Smooth muscle cell (in vitro differentiated cells): ENCODE results near the gene HIBCH. TPM values are rescaled to one million over a fixed set of nuclear protein-coding genes. Genes with fewer than 3 reads are reported as not detected.
"Not testable (repeated sequence)": the region's sequence is repeated elsewhere in the genome, so short reads cannot be mapped to it uniquely, and the experiment has no call there.

Experiments
- DNase-seq: peaks from one replicate; lab custom pipeline; 2025; ENCODE audit not compliant: unreplicated experiment; lab: John Stamatoyannopoulos, UW
- H2AFZ ChIP-seq: fragments of 200-600 bp; sonication (generic); 2 replicates; pipeline ENCODE4 v1.6.0; 2016; ENCODE audit warnings: antibody characterized with exemption, low read depth, mild to moderate bottlenecking
- H3F3A ChIP-seq: fragments of 200-600 bp; sonication (generic); 2 replicates; pipeline ENCODE4 v1.6.0; 2017; ENCODE audit warnings: antibody characterized with exemption, low read depth
- H3K27ac ChIP-seq: fragments of 200-600 bp; sonication (generic); 2 replicates; pipeline ENCODE4 v1.5.1; 2016; ENCODE audit warnings: low read depth, mild to moderate bottlenecking
- H3K27me3 ChIP-seq: fragments of 200-600 bp; sonication (generic); 2 replicates; pipeline ENCODE4 v1.6.1; 2016; ENCODE audit warnings: low read depth, mild to moderate bottlenecking
- H3K36me3 ChIP-seq: fragments of 200-600 bp; sonication (generic); 2 replicates; pipeline ENCODE4 v1.5.1; 2016; ENCODE audit warnings: low read depth
- H3K4me1 ChIP-seq: fragments of 200-600 bp; sonication (generic); 2 replicates; pipeline ENCODE4 v1.5.1; 2016; ENCODE audit warnings: low read depth
- H3K4me2 ChIP-seq: fragments of 200-600 bp; sonication (generic); 2 replicates; pipeline ENCODE4 v1.6.0; 2016; ENCODE audit warnings: mild to moderate bottlenecking
- H3K4me3 ChIP-seq: fragments of 200-600 bp; sonication (generic); 2 replicates; pipeline ENCODE4 v1.5.1; 2016; ENCODE audit warnings: mild to moderate bottlenecking
- H3K79me2 ChIP-seq: fragments of 200-600 bp; sonication (generic); 2 replicates; pipeline ENCODE4 v1.6.0; 2016; ENCODE audit warnings: low read depth, mild to moderate bottlenecking
- H3K9ac ChIP-seq: fragments of 200-600 bp; sonication (generic); 2 replicates; pipeline ENCODE4 v1.6.0; 2016; ENCODE audit warnings: low read depth
- H3K9me3 ChIP-seq: fragments of 200-600 bp; sonication (generic); replicated peaks from 2 replicates; pipeline ENCODE4 v1.5.1; 2016; ENCODE audit warnings: low read depth
- H4K20me1 ChIP-seq: fragments of 200-600 bp; sonication (generic); 2 replicates; pipeline ENCODE4 v1.6.0; 2016; ENCODE audit warnings: low read depth
- CTCF ChIP-seq: fragments of 200-600 bp; sonication (generic); IDR thresholded peaks from 2 replicates; pipeline ENCODE4 v1.5.1; 2017; ENCODE audit warnings: borderline replicate concordance, mild to moderate bottlenecking, antibody characterized with exemption; ENCODE audit not compliant: insufficient read depth, poor library complexity, severe bottlenecking
- WGBS: methylation state at CpG from one replicate; pipeline ENCODE4 v1.1.7; 2016; ENCODE audit warnings: low lambda C conversion rate; 5-methylcytosine and 5-hydroxymethylcytosine counted together
- polyA plus RNA-seq: library from polyadenylated mRNA; unstranded; fragments of >200 nt; fragmentation: Nextera tagmentation; extraction: Ambion mirVana; gene quantifications from 2 replicates; pipeline ENCODE4 v1.2.1, GENCODE V29; 2016
- total RNA-seq: library from RNA; depleted of rRNA; stranded (reverse); fragments of >200 nt; gene quantifications from 2 replicates; pipeline ENCODE4 v1.2.3, GENCODE V29; 2014

HIBCH gene
- total and polyA plus RNA-seq, 2 experiments from 2014 or later, result 16.6 to 18.1 TPM

- Histone ChIP-seq H3K27ac (no peak overlapping the region), H3K4me3 (no peak overlapping the region), H3K4me1 (peaks cover 6% of the 10 kb centered on the region), H2AFZ (no peak overlapping the region), H3K9ac (no peak overlapping the region), H3F3A (no peaks in the 10 kb centered on the region), H4K20me1 (peaks cover 4% of the 10 kb centered on the region), H3K79me2 (peaks cover 16% of the 10 kb centered on the region), H3K9me3 (no peaks in the 10 kb centered on the region), H3K4me2 (no peak overlapping the region), H3K27me3 (no peaks in the 10 kb centered on the region), H3K36me3 (no peaks in the 10 kb centered on the region)
- DNase-seq, result no peak
- WGBS, result 86% methylated on average over 1 of the region's 1 CpG
- no peak for TF ChIP-seq CTCF
Measured at GRCh38 chr2:190313880-190314279, 5.7 kb downstream of the HIBCH start.

- not testable (repeated sequence) for H3K9me3 ChIP-seq, H2AFZ ChIP-seq, H4K20me1 ChIP-seq, H3K27me3 ChIP-seq, H3F3A ChIP-seq, DNase-seq, H3K4me2 ChIP-seq, H3K27ac ChIP-seq, H3K9ac ChIP-seq, H3K4me1 ChIP-seq, H3K4me3 ChIP-seq, H3K36me3 ChIP-seq
- WGBS, result 67% methylated on average over 5 of the region's 5 CpGs
- H3K79me2 ChIP-seq, result peaks cover 13% of the 10 kb centered on the region
Measured at GRCh38 chr2:190312635-190313025, 7.0 kb downstream of the HIBCH start.

GRCh38 chr2:190311893-190312634 lies 7.6 kb downstream of the HIBCH start:
- Histone ChIP-seq H3K4me1 (no peaks in the 10 kb centered on the region), H3K9ac (no peak overlapping the region), H3K79me2 (peaks cover 8% of the 10 kb centered on the region), H3K4me3 (no peak overlapping the region), H3K27ac (no peak overlapping the region), H3K36me3 (no peaks in the 10 kb centered on the region), H3F3A (no peaks in the 10 kb centered on the region), H2AFZ (no peak overlapping the region), H3K27me3 (no peaks in the 10 kb centered on the region), H4K20me1 (peaks cover 4% of the 10 kb centered on the region), H3K9me3 (no peaks in the 10 kb centered on the region), H3K4me2 (no peak overlapping the region)
- no peak for TF ChIP-seq CTCF
- DNase-seq, result no peak
- 90% methylated on average over 7 of the region's 7 CpGs for WGBS

GRCh38 chr2:190308031-190308430 lies 11.6 kb downstream of the HIBCH start:
- H3K4me1 ChIP-seq, result no peaks in the 10 kb centered on the region
- H3K4me2 ChIP-seq, result no peak overlapping the region
- no peaks in the 10 kb centered on the region for H3K36me3 ChIP-seq
- H3K27me3 ChIP-seq, result no peaks in the 10 kb centered on the region
- H3K9me3 ChIP-seq, result no peaks in the 10 kb centered on the region
- H4K20me1 ChIP-seq, result no peaks in the 10 kb centered on the region
- peaks cover 5% of the 10 kb centered on the region for H3K79me2 ChIP-seq
- no peak overlapping the region for H2AFZ ChIP-seq
- H3K4me3 ChIP-seq, result no peak overlapping the region
- no peak overlapping the region for H3K9ac ChIP-seq
- WGBS, result 88% methylated on average over 1 of the region's 1 CpG
- H3F3A ChIP-seq, result no peaks in the 10 kb centered on the region
- TF ChIP-seq CTCF, result no peak
- no peak overlapping the region for H3K27ac ChIP-seq
- no peak for DNase-seq
